GM20431 (cell line): Measurements from ENCODE around the gene TBX15.
"Not testable (repeated sequence)": the region's sequence is repeated elsewhere in the genome, so short reads cannot be mapped to it uniquely, and the experiment has no call there.

ENCODE experiments used
- in situ Hi-C: fragments of 300-500 bp; cut with MseI, MboI; formaldehyde crosslinking; loops from one replicate; pipeline ENCODE4 v1.15.0; 2020; ENCODE audit warnings: low sequenced_read_pairs; ENCODE audit not compliant: unreplicated experiment

The TBX15 gene

GRCh38 chr1:118963138-118963455 is 25.0 kb downstream of the TBX15 start:
- in situ Hi-C loops = no loop called here

DNA sequence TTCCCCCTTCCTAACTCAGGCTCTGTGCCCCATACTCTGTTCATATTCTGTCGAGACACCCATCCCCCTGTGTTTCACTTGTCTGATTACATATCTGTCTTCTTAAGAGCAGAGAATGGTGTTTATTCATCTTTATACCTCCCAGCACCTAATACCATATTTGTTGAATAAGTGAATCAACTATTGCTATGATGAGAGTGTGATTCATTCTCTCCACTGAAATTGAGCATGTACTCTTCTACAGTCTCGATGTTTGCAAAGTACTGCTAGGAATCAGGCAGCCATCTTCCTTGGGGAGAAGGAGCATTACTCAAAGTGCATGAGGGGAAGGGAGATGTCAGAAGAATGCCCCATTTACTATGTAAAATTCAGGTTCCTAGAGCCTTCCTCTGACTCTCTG is 27.0 kb downstream of the TBX15 start:
- in situ Hi-C loops = no loop called here

DNA sequence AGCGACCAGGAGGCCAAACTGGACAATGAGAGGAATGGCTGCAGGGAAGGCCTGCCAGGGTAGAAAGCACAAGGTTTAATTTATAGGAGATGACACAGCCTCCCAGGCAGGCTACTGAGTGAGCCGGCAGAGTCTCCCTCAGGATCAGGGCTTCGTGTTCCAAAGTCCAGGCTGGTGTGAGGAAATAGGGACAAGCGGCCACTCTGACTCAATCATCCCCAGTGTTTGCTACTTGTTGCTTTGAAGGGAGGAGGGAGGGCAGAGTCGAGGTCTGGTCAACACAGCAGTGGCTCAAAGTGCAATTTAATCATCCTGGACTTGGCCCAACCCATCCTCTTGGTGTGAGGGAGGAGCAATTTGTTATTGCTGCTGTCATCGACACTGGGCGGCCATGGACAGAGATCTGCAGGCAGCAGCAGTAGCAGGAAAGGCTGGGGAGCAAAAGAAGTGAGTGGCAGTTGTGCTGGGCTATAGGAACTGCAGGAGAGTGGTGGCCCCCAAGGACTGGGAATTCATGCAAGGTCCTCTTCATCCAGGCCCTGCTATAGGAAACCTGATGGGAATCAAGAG is 27.5 kb downstream of the TBX15 start:
- in situ Hi-C loops = no loop called here

DNA sequence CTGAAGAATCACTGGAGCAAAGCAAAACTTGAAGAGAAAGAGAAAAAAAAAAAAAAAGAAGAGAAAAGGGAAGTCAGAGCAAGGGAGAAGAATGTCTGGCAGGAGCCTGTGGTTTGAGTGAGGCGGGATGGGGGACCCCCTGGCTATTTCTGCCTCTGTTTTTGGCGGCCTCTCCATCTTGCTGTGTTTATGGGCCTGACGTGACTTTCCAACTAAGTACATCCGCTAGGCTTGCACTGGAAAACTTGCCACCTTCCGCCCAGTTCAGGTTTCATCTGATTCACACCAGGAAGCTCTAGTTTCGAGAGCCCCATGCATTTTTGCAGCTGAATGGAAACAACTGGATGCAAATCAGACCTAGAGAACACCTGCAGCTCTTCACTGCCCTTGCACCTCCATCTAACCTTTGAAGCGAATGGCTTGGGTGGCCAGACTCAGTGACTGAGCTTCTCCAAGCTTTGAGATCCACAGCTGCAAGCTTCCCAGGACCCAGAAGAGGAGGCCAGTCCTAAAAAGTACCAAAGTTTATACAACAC is 28.0 kb downstream of the TBX15 start:
- in situ Hi-C loops = no loop called here

DNA sequence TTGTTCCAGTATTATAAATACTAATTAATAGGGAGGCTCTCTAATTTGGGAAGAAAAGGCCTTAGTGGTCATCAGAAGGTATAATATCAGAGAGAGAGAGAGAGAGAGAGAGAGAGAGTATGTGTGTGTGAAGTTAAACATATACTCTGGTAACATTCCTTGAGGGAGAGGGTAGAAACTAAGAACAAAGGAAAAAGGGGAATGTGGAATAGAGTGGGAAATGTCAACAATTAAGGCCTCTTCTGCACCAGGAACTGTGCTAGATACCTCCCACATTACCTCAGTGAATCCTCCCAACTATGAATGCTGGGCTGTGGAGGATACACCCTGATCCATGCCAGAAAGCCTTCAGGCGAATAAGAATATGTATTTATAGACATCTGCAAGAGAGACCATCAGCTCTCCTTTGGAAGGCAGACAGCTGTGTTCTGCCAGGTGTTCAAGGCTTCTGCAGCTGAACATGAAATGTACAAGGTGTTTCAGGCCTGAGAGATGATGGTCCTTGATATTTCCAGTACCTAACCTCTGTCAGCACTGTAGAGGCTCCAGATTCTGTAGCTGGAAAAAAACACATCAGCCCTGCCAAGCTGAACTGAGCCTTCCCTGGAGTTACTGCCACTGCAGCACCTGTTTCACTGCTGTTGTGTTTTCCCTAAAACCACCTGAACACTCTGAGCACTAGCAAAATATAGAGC is 29.1 kb downstream of the TBX15 start:
- in situ Hi-C loops = no loop called here

DNA sequence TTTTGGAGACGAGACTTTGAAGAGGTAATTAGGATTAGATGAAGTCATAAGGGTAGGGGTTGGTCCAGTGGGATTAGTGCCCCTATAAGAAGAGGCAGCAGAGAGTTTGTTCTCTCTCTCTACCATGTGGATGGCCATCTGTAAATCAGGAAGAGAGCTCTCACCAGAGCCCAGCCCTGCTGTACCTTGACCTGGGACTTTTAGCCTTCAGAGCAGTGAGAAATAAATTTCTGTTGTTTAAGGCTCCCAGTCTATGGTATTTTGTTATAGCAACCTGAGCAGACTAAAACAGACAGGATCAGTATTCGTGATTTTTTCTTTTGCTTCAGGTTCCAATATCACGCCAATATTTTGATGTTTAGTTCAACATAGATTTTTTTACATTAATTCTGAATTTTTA is 30.0 kb downstream of the TBX15 start:
- in situ Hi-C loops = no loop called here

DNA sequence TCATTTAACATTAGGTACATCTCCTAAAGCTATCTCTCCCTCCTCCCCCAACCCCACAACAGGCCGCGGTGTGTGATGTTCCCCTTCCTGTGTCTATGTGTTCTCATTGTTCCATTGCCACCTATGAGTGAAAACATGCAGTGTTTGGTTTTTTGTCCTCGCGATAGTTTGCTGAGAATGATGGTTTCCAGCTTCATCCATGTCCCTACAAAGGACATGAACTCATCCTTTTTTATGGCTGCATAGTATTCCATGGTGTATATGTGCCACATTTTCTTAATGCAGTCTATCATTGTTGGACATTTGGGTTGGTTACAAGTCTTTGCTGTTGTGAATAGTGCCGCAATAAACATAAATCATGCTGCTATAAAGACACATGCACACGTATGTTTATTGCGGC is 30.6 kb downstream of the TBX15 start:
- in situ Hi-C loops = not testable (repeated sequence)

GRCh38 chr1:118954301-118954905 is 33.7 kb downstream of the TBX15 start:
- in situ Hi-C loops = no loop called here

GRCh38 chr1:118951270-118951936 is 36.7 kb downstream of the TBX15 start:
- in situ Hi-C loops = no loop called here

DNA sequence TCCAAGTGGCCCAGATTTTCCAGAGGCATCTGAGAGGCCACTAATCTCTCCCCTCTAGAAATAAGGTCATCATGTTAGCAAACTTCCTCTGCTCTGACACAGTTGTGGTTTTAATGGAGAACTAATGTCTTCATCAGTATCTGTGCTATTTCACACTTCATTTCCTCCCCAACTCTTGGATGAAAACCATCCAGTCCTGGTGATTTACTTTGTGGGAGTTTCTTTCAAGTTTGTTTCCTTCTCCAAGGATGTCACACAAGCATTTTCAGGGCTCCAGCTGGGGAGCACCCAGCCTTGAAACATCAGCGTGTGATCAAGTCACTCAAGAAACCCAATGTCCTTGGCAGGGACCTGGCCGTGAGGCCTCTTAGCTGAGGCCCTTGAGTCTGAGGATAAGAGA is 38.8 kb downstream of the TBX15 start:
- in situ Hi-C loops = no loop called here

DNA sequence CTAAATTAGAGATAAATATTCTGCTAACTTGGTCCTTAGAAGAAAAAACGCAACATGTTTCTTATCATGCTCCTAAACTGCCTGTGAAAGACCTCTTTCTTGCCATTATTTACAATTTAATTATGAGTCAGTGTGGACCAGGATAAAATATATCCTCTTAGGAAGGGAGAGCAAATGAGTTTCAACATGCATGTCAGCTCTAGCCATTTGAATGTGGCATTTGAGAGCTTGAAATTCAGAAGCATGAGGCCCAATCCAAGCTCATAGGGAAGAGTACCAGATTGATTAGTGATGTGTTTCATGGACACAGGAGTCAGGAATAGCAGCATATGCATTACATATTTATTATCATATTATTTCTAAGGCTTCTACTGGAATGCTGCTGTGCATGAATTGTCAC is 39.3 kb downstream of the TBX15 start:
- in situ Hi-C loops = no loop called here

- in situ Hi-C loops = no loop called here
Measured at GRCh38 chr1:118948351-118948750, 39.8 kb downstream of the TBX15 start.

- in situ Hi-C loops = no loop called here
Measured at GRCh38 chr1:118947790-118948189, 40.4 kb downstream of the TBX15 start.

- in situ Hi-C loops = no loop called here
Measured at GRCh38 chr1:118947003-118947765, 41.0 kb downstream of the TBX15 start.

- in situ Hi-C loops = no loop called here
Measured at GRCh38 chr1:118945489-118945888, 42.7 kb downstream of the TBX15 start.

GRCh38 chr1:118944546-118944945 is 43.6 kb downstream of the TBX15 start:
- in situ Hi-C loops = no loop called here

DNA sequence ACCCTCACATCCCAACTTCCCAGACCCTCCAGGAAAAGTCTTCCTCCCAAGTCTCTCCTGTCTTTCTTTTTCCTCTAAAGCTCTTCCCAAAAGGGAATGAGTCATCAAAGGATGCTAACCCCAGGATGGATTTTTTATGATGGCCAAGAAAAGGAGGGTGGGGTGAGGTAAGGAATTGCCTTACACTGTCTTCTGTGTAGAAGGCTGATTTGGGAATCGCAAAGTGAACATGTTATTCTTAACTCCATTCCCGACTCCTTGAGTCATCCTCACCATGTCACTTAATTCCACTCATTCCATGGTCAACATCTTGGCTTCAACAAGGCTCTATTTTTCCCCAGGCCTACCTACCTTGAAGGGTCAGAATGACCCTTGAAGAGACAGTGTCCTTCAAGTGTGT is 44.0 kb downstream of the TBX15 start:
- in situ Hi-C loops = no loop called here

GRCh38 chr1:118940957-118941356 is 47.2 kb downstream of the TBX15 start:
- in situ Hi-C loops = no loop called here

GRCh38 chr1:118937413-118938072 is 50.6 kb downstream of the TBX15 start:
- in situ Hi-C loops = no loop called here

DNA sequence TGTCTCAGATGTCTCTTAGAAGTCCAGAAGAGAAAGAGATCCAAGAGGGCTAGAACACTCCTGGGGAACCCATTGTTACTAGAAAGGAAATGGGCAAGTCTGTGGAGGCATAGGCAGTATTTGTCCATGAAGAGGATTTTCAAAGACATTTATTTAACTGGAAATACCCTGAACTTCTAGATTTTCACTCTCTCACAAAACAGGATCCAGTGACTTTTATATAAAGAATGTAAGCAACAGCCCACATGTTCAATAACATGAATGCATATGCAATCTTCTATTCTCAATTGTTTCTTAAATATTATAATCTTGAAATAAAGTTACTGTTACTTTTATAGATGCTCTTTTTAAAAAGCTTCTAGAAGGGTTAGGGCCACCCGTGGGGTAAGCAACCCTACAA is 53.4 kb downstream of the TBX15 start:
- in situ Hi-C loops = no loop called here
